ENCODE results near the gene ARL17B.
"Not testable (repeated sequence)": the region's sequence is repeated elsewhere in the genome, so short reads cannot be mapped to it uniquely, and the experiment has no call there.

ARL17B gene
- 0.29 to 4.5 (median 1.4) reads per million in 18 experiments for total RNA-seq

GRCh38 chr17:46361755-46362154 is at the start of gene ARL17B:
TSS of gene ARL17B (minus strand) at chr17:46361766. CDS start at chr17:46358397, 3,369 bp downstream.
- not testable (repeated sequence) for DNase-seq

- not testable (repeated sequence) for DNase-seq
These were observed 48.3 kb upstream of the ARL17B start for GRCh38 chr17:46409864-46410263.

- not testable (repeated sequence) for DNase-seq
These were observed 45.6 kb upstream of the ARL17B start for GRCh38 chr17:46407155-46407554.

DNA sequence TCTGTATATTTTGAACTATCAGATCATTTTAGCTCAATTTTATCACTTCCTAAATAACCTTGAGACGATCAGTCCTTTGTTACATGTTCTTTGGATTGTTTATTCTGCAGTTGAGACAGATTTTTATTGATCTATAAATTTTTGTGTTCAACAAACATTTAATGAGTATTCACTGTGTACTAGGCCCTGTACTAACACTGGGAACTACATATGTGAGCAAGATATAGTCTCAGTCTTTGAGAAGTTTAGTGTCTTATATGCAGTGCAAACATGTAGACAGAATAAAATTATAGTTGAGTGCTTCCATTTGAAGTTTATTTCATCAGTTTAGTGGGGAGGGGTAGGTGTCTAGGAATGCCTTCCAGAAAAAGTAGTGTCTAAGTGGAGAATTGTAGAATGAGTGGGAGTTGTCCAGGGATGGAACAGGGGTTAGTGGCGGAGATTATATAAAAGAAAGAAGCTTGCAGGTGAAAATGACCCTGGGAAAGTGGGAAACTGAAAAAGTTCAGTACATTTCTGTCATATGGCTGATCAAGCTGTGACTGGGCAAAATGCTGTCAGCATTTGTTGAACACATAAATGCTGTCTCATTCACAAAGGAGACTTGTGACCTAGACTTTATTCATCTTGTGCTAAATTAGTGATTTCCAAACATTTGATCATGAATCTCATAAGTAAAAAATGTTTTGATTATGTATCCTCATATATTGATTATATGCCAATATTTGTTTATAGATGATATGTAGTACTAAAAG is 39.6 kb upstream of the ARL17B start:
- not testable (repeated sequence) for DNase-seq

GRCh38 chr17:46400543-46400942 is 39.0 kb upstream of the ARL17B start:
- not testable (repeated sequence) for DNase-seq

- not testable (repeated sequence) for DNase-seq
These were observed 38.4 kb upstream of the ARL17B start for GRCh38 chr17:46399993-46400392.

DNA sequence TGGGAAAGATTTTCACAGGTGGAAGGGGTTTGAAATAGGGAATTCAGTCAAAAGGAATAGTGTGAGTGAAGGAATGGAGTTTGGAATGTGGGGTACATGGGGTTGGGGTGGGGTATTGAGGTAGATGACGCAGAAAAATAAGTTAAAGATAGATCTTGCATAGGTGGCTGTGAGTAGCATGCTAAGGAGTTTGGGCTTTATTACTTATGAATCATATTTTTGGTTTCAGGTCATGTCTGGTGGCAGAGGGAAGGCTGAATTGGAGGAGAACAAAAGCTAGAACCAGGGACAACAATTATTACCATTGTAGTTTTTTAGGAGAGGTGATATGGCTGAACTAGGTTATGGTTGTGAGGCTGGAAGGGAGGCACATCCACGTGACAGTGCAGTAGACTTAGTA is 34.7 kb upstream of the ARL17B start:
- DNase-seq, result not testable (repeated sequence)

GRCh38 chr17:46393702-46394101 is 32.1 kb upstream of the ARL17B start:
- not testable (repeated sequence) for DNase-seq

GRCh38 chr17:46385491-46385890 is 23.9 kb upstream of the ARL17B start:
- not testable (repeated sequence) for DNase-seq

GRCh38 chr17:46383118-46383517 is 21.6 kb upstream of the ARL17B start:
- DNase-seq, result not testable (repeated sequence)

DNA sequence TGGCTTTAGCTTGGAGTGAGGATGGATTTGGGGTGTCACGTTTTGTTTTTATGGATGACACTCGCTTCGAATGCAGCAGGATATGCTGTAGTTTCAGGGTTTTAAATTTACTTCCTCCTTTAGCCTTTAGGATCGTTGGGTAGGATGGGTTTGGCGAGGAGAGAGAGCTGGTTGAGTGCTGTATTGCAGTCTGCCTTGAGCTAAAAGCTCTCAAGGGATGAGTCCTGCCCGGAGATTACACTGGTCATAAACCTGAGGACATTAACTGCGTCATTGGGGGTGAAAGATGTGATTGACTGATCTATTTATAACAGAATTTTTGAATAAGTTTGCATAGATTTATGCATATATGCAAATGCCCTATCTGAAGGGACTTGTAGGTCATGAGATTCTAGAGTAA is 11.9 kb upstream of the ARL17B start:
- not testable (repeated sequence) for DNase-seq

DNA sequence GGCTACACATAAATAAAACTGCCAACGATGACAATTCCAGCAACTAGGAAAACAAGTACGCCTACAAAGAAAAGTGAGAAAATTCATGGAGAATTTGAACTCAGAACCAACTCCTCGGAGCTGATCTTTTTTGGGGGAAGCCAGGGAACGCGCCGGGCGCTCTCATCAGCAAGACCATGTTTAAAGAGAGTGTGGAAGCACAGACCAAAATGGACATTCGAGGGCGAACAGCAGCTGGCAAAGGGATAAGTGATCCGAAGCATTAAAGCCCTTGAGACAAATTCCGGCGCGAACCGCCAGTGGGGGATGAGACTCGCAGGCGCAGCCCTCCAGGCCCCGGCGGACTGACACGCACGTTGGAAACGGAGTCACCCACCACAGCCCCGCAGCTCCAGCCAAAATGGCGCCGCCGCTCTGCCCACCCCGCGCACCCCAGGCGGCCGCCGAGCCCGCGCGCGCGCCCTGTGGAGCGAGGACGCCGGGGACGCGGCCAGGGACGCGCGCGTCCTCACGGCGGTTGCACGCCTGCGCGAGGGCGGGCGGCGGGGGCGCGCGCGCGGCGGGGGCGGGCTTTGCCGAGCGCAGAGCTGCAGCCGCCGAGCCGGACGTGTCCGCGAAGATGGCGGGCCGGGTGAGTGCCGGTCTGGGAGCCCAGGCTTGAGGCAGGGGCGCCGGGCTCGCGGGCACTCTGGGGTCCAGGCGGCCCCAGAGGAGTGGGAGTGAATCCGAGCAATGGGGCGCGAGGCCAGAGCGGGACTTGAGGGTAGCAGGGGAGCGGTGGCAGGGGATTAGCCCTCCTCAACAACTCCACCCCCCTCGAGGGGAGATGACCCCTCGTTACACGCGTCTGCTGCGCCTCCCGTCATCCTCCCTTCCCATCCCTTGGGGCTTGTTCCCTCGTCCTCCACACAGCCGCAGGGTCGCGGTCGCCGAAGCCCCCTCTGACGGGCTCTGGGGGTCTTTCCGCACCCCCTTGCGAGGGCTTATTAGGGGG is 11.0 kb upstream of the ARL17B start:
- not testable (repeated sequence) for DNase-seq

- DNase-seq, result not testable (repeated sequence)
These were observed 6.0 kb upstream of the ARL17B start for GRCh38 chr17:46367520-46367919.

- not testable (repeated sequence) for DNase-seq
These were observed 326 bp downstream of the ARL17B start for GRCh38 chr17:46361145-46361735.

DNA sequence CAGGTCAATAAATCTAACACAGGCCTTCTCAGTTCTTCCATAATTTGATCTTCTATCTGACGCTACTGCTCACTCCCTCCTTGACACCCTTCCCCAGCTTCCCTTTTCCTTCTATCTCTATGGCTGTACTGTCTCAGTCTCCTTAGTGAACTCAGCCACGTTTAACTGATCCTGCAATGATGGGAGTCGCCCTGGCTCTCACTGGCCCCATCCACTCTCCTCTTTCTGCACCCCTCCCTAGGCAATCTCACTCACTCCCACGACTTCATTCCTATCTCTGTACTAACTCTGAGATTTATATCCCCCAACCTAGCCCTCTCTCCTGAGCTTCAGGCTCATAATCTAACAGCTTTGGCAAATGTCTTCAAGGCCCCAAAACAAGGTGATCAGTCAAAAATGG is 7.7 kb downstream of the ARL17B start:
- not testable (repeated sequence) for DNase-seq

GRCh38 chr17:46349060-46349459 is 12.5 kb downstream of the ARL17B start:
- not testable (repeated sequence) for DNase-seq

- DNase-seq, result not testable (repeated sequence)
These were observed 13.2 kb downstream of the ARL17B start for GRCh38 chr17:46348345-46348744.

- DNase-seq, result not testable (repeated sequence)
These were observed 19.4 kb downstream of the ARL17B start for GRCh38 chr17:46342131-46342530.

- not testable (repeated sequence) for DNase-seq
These were observed 20.3 kb downstream of the ARL17B start for GRCh38 chr17:46341220-46341619.

GRCh38 chr17:46294831-46295230 is 66.7 kb downstream of the ARL17B start, which contains the start of gene LRRC37A:
TSS of gene LRRC37A (plus strand) at chr17:46295131. CDS start at chr17:46295134, 3 bp downstream.
- DNase-seq, result not testable (repeated sequence)

DNA sequence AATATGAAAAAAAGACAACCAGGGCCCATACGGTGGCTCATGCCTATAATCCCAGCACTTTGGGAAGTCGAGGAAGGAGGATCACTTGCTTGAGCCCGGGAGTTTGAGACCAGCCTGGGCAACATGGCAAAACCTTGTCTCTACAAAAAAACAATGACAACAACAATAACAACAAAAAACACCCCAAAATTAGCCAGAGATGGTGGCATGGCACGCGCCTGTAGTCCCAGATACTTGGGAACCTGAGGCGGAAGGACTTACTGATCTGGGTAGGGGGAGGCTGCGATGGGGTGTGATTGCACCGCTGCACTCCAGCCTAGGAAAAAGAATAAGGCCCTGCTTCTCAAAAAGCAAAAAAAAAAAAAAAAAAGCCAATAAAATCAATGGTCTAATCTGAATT is 69.9 kb downstream of the ARL17B start:
- not testable (repeated sequence) for DNase-seq

- DNase-seq, result peak; percentile 78 to 81
These were observed 70.5 kb downstream of the ARL17B start for GRCh38 chr17:46290906-46291546.
